GM06990 (cell line): ENCODE measurements around the gene LDLRAD4.
"Not testable (repeated sequence)": the region's sequence is repeated elsewhere in the genome, so short reads cannot be mapped to it uniquely, and the experiment has no call there.

Experiments used
- DNase-seq: peaks from one replicate; pipeline ENCODE4 v3.0.0-alpha.2; 2011; ENCODE audit not compliant: insufficient read length; ENCODE audit errors: extremely low read depth
- H3K27me3 ChIP-seq: replicated peaks from 2 replicates; pipeline ENCODE4 v1.6.0; 2011; ENCODE audit warnings: low read length; ENCODE audit not compliant: control insufficient read depth, insufficient read depth
- H3K36me3 ChIP-seq: 2 replicates; pipeline ENCODE4 v1.5.1; 2011; ENCODE audit warnings: low read length; ENCODE audit not compliant: control insufficient read depth, insufficient read depth
- H3K4me3 ChIP-seq: replicated peaks from 2 replicates; pipeline ENCODE4 v1.5.1; 2011; ENCODE audit warnings: low read depth, mild to moderate bottlenecking, control low read depth, low read length
- TF ChIP-seq, protein P1 (sequence below): IDR thresholded peaks from 2 replicates; pipeline ENCODE4 v1.5.1; 2011; ENCODE audit warnings: low read length, control low read depth, mild to moderate bottlenecking, inconsistent platforms; ENCODE audit not compliant: insufficient read depth, poor library complexity, severe bottlenecking

LDLRAD4 gene

DNA sequence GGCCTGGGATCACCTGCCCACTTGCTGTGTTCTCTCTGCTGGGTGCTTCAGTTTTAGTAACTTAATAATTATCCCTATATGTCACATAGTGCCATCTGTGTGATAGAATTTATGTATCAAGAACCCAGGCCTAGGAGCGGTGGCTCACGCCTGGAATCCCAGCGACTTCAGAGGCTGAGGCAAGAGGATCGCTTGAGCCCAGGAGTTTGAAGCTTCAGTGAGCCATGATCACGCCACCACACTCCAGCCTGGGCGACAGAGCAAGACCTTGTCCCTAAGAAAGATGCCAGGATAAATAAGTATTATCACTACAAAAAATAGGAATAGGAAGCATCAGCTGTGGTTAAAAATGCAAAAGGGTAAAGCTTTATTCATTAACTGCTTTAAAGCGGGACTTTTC, 267.0 kb downstream of the LDLRAD4 start:
- DNase-seq = no peak
- Histone ChIP-seq H3K36me3 (peaks cover 4% of the 10 kb centered on the region), H3K27me3 (no peaks in the 10 kb centered on the region; the same call in 1 of the 2 replicates), H3K4me3 (no peak overlapping the region)
- TF ChIP-seq, protein P1, sequence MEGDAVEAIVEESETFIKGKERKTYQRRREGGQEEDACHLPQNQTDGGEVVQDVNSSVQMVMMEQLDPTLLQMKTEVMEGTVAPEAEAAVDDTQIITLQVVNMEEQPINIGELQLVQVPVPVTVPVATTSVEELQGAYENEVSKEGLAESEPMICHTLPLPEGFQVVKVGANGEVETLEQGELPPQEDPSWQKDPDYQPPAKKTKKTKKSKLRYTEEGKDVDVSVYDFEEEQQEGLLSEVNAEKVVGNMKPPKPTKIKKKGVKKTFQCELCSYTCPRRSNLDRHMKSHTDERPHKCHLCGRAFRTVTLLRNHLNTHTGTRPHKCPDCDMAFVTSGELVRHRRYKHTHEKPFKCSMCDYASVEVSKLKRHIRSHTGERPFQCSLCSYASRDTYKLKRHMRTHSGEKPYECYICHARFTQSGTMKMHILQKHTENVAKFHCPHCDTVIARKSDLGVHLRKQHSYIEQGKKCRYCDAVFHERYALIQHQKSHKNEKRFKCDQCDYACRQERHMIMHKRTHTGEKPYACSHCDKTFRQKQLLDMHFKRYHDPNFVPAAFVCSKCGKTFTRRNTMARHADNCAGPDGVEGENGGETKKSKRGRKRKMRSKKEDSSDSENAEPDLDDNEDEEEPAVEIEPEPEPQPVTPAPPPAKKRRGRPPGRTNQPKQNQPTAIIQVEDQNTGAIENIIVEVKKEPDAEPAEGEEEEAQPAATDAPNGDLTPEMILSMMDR = no peak

DNA sequence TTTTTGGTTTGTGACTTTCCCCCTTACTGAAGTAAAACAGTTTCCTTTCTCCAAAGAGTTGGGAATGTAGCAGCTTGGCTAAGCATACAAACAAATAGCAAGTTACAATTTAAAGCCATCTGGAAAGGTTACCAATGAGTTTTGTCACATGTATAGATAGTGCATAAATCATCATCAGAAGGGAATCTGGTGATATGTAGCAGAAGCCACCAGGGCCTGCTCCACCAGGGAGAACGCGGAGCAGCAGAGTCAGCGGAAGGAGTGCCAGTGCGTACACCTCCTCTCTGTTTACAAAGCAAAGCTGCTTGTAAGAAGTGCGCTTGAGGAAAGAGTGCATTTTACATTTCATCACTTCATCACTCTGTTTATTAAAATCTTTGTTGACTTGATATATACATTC, 267.7 kb downstream of the LDLRAD4 start:
- Histone ChIP-seq H3K36me3 (peaks cover 4% of the 10 kb centered on the region), H3K27me3 (no peaks in the 10 kb centered on the region; the same call in 1 of the 2 replicates), H3K4me3 (no peak overlapping the region)
- no peak for DNase-seq
- TF ChIP-seq, protein P1 = no peak

DNA sequence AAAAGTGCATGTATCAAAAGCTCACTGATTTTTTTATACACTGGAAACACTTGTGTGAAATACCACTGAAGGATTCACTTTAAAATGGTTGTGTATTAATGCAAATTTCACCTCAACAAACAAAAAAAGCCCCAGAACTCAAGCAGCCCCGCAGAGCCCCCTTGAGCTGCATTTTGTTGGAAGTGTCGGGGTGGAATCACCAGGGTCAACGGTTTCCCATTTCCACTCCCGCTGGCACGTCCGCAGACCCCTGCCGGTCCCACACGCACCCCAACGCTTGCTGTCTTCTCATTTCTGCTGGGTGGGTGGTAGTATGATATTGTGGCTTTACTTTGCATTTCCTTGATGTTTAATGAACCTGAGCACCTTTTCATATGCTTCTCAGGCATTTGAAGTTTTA, 268.1 kb downstream of the LDLRAD4 start:
- DNase-seq = no peak

DNA sequence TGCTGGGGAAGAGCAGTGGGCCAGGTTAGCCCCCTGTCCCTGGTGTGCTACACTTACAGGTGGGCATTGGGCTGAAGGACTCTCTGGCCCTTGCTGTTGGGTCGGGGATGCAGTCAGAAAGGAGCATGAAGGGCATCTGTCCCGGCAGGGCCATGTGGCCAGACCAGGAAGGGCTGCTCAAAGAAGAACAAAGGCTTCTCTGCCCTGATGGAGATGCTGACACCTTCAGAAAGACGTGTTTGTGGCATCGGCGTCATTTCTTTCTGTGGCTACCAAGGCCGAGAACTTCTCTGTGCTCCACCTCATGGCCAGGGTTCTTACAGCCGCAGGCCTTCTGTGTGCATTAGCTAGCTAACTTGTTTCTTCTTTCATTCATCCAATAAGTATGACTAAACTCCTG, 268.7 kb downstream of the LDLRAD4 start:
- Histone ChIP-seq H3K27me3 (no peaks in the 10 kb centered on the region; the same call in 1 of the 2 replicates), H3K4me3 (no peak overlapping the region), H3K36me3 (peaks cover 4% of the 10 kb centered on the region)
- no peak for DNase-seq
- TF ChIP-seq, protein P1 = no peak

More for the DNA sequence above, 268.1 kb downstream of the LDLRAD4 start:
- Histone ChIP-seq H3K36me3 (peaks cover 4% of the 10 kb centered on the region), H3K4me3 (no peak overlapping the region), H3K27me3 (no peaks in the 10 kb centered on the region; the same call in 1 of the 2 replicates)
- TF ChIP-seq, protein P1 = no peak

DNA sequence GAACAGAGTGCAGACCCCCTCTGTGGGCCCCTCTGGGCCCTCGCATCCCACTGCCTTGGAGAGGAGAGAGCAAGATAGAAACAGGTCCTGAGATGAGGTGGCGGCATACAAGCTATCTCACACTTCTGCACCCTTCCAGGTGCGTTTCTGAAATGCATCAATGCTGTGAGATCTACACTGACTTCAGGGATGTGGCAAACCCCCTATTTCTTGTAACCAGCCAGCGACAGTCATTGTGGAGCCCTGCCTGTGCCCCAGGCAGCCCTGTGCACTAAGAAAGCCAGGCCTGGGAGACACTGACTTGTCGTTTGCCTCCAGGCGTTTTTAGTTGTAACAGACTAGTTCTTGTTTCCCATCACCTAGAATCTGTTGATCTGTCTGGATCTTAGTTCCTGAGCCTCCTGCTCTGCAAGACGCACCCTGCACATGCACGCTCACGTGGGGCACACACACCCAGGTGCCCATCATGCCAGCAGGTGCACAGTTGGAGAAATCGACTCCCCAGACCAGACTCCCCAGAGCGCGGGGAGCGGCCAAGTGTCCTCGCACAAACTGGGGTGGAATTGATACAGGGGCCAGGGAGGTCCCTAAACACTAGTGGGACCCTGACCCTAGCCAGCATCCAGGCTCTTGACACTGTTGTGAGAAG, 269.8 kb downstream of the LDLRAD4 start:
- H3K27me3 ChIP-seq = no peaks in the 10 kb centered on the region; the same call in 1 of the 2 replicates
- peaks cover 4% of the 10 kb centered on the region for H3K36me3 ChIP-seq
- DNase-seq = no peak
- TF ChIP-seq, protein P1 = no peak
- no peak overlapping the region for H3K4me3 ChIP-seq

DNA sequence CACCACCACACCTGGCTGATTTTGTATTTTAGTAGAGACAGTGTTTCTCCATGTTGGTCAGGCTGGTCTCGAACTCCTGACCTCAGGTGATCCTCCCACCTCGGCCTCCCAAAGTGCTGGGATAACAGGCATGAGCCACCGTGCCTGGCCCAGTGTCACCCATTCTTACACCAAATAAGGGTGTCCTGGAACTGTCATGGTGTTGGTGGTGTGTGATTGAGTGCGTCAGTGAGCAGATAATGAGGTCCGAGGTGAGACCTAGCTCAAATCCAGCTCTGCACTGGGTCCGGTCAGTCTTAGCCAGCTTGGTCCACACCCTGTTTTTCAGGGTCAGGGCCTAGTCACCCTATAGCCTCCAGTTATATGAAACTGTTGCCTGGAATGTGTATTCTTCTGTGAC, 270.7 kb downstream of the LDLRAD4 start:
- H3K27me3 ChIP-seq, DNase-seq, H3K36me3 ChIP-seq, H3K4me3 ChIP-seq: not testable (repeated sequence)
